ENCODE data around the gene SNRPD2. TPM values are rescaled to one million over a fixed set of nuclear protein-coding genes. Genes with fewer than 3 reads are reported as not detected.
A peak's percentile ranks its signal among the peaks of the same experiment; 100 is the strongest.
"Not testable (repeated sequence)": the region's sequence is repeated elsewhere in the genome, so short reads cannot be mapped to it uniquely, and the experiment has no call there.

The SNRPD2 gene
- total RNA-seq = 100 to 1,000 TPM; 104 to 194 (median 148) TPM

DNA sequence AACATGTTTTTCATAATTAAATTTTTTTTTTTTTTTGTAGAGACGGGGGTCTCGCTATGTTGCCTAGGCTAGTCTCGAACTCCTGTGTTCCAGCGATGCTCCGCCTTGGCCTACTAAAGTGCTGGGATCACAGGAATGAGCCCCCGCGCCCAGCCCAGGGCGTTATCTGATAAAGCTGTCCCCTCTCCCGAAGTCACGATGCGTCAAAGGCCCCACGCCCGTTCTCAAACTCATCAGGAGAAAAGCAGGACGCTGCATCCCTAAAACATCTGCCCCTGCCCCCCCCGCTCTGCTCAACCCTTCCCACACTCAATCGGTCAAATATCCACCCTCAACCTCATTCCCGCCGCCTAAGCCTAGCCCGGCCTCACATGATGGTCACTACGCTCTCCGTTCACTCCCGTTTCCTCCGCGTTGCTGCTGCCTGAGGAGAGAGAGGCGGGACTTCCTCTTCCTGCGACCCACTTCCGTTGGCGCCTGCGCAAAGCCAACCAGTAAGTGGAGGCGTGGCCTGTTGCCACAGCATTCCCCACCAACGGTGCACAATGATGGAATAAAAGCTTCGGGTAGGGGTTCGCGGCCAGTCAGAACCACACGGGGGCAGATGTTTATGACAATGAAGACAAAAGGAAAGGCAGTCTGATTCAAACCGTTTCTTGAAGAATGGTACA is at the start of gene SNRPD2:
SNRPD2 (minus strand) TSS at position 438 of the 671 bp plus-strand sequence; CDS start at position 373, 65 bp downstream.
- ATAC-seq (ENCODE audit: low FRiP score) (peak; percentile 85), DNase-seq (ENCODE audit: low spot score) (peak; percentile 83)
- TF ChIP-seq, protein P1, sequence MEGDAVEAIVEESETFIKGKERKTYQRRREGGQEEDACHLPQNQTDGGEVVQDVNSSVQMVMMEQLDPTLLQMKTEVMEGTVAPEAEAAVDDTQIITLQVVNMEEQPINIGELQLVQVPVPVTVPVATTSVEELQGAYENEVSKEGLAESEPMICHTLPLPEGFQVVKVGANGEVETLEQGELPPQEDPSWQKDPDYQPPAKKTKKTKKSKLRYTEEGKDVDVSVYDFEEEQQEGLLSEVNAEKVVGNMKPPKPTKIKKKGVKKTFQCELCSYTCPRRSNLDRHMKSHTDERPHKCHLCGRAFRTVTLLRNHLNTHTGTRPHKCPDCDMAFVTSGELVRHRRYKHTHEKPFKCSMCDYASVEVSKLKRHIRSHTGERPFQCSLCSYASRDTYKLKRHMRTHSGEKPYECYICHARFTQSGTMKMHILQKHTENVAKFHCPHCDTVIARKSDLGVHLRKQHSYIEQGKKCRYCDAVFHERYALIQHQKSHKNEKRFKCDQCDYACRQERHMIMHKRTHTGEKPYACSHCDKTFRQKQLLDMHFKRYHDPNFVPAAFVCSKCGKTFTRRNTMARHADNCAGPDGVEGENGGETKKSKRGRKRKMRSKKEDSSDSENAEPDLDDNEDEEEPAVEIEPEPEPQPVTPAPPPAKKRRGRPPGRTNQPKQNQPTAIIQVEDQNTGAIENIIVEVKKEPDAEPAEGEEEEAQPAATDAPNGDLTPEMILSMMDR (IDR thresholded peaks at IDR 0.05) = no peak

GRCh38 chr19:45739498-45740439 is 48.0 kb upstream of the SNRPD2 start:
- DNase-seq (ENCODE audit: low spot score) (no peak), ATAC-seq (ENCODE audit: low FRiP score) (no peak)
- TF ChIP-seq, protein P1 (IDR thresholded peaks at IDR 0.05) = no peak

DNA sequence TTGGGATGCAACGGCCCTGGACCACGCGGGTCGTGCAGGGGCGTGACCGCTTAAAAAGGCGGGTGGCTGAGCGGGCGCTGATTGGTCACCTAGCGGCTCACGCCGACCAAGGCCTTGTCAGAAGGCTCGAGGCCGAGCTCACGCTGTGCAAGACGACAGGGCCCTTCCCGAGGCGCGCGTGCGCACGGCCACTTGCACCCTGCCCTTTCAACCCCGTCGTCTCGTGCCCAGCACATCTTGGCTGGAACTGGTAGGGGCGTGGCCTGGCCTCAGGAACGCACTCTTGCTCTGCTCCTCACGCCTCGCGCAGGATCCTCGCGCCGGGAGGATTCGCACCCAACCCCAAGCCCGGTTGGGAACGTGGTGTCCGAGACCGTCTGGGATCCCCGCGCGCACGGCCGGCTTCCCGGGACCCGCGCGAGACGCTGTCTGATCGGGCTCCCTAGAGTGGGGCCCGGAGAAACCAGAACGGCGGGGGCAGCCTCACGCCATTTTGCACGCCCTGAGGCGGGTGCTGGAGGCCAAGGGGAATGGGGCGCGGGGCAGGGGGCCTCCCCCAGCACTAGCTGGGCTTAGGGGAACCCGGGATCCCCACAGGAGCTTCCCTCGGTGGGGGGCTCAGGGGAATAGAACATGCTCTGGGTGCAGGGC is 41.5 kb upstream of the SNRPD2 start, which contains the start of gene MEIOSIN:
MEIOSIN (plus strand) TSS at position 280 of the 651 bp plus-strand sequence. CDS start 1,938 bp downstream, outside the sequence.
- ATAC-seq (ENCODE audit: low FRiP score) (no peak), DNase-seq (ENCODE audit: low spot score) (no peak)
- TF ChIP-seq, protein P1 (IDR thresholded peaks at IDR 0.05) = no peak

DNA sequence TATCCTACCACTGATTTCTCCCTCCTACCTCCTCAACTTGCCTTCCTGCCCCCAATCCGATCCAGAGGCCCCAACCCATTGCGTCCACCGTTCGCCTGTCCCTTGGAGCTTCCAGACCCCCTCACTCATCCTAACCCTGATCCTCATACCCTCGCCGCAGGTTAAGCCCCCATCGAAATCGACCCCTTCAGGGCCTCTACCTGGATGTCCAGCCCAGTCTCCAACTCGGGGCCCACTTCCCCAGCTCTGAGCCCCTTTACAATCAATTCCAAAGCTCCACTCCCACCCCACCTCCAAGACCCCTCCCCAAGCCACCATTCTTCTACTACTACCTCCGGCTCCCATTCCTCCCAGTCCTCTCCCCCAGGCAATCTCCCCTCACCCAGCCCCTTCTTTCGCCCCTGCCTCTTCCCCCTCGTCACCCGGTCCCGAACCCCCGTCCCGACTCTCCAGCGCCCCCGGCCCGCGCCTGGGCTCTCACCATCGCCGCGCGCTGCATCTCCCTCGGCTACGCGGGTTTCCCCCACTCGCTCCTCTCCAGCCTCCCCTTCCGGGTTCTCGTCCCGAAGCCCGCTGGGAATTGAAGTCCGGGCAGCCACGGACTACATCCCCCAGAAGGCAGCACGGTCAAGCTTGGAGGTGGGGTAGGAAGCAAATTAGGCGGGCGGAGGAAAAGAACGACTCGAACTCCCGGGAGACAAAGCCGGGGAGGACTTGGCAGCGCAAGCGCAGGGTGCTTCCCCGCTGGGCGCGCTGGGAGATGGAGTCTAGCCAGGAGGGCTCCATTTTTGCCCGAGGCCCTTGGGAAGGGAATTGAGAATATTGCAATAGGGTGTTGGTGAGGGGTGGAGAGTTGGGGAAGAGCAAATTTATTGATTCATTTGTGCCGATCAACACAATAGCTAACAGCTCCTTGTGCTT is 38.9 kb upstream of the SNRPD2 start, which contains the start of gene FBXO46:
FBXO46 (minus strand) TSS at position 529 of the 921 bp plus-strand sequence. CDS start 17,401 bp downstream, outside the sequence.
- ATAC-seq (ENCODE audit: low FRiP score) (peak; percentile 99), DNase-seq (ENCODE audit: low spot score) (peak; percentile 87)
- TF ChIP-seq, protein P1 (IDR thresholded peaks at IDR 0.05) = no peak

DNA sequence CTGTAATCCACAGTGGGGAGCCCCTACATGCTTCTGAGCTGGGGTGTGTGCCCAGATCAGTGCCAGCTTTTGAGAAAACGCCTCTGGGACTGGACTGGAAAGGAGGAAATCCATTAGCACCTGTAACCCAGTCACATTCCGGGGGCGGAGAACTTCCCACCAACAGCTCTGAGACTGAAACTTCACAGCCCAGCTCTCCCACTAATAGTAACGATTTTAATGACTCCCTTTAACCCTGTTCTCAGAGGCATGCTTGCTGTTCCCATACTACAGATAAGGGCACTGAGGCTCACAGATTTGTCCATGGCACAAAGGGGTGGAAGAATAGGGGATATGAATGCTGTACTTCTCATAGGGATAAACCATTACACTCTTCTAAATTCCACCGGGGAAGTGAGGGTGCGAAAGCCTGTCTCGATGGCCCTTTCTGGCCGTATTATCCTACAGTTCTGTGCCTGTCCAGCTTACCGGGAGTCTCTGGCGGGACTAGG is 38.1 kb upstream of the SNRPD2 start:
- ATAC-seq (ENCODE audit: low FRiP score) = no peak
- no peak for DNase-seq (ENCODE audit: low spot score)
- TF ChIP-seq, protein P1 (IDR thresholded peaks at IDR 0.05) = no peak

DNA sequence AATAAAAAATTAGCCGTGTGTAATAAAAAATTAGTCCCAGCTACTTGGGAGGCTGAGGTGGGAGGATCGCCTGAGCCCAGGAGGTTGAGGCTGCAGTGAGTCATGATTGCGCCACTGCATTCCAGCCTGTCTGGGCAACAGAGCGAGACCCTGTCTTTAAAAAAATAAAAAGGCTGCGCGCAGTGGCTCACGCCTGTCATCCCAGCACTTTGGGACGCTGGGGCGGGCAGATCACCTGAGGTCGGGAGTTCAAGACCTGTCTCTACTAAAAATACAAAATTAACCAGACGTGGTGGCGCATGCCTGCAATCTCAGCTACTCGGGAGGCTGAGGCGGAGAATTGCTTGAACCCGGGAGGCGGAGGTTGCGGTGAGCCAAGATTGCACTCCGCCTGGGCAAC is 36.9 kb upstream of the SNRPD2 start:
- not testable (repeated sequence) for ATAC-seq (ENCODE audit: low FRiP score)

DNA sequence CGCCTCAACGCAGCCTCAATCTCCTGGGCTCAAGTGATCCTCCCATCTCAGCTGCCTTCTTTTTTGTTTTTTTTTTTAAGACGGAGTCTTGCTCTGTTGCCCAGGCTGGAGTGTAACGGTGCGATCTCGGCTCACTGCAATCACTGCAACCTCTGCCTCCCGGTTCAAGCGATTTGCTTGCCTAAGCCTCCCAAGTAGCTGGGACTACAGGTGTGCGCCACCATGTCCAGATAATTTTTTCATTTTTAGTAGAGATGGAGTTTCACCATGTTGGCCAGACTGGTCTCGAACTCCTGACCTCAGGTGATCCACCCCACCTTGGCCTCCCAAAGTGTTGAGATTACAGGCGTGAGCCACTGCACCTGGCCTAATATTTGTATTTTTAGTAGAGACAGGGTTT is 28.3 kb upstream of the SNRPD2 start:
- DNase-seq (ENCODE audit: low spot score); ATAC-seq (ENCODE audit: low FRiP score): not testable (repeated sequence)

More for the DNA sequence above, 36.9 kb upstream of the SNRPD2 start:
- not testable (repeated sequence) for DNase-seq (ENCODE audit: low spot score)
